GM12865 (cell line): ENCODE results near the gene ZSCAN26.

Experiments
- DNase-seq: peaks from one replicate; pipeline ENCODE4 v3.0.0; 2010; ENCODE audit warnings: low read depth
- H3K4me3 ChIP-seq: 2 replicates; pipeline ENCODE4 v1.5.1; 2011; ENCODE audit warnings: mild to moderate bottlenecking, low read depth, low read length, control low read depth
- TF ChIP-seq, protein P1 (sequence below): IDR thresholded peaks from 2 replicates; pipeline ENCODE4 v1.5.1; 2011; ENCODE audit warnings: low read length, control low read depth, low read depth, inconsistent platforms; ENCODE audit not compliant: insufficient read depth; ENCODE audit errors: missing control alignments

The ZSCAN26 gene

DNA sequence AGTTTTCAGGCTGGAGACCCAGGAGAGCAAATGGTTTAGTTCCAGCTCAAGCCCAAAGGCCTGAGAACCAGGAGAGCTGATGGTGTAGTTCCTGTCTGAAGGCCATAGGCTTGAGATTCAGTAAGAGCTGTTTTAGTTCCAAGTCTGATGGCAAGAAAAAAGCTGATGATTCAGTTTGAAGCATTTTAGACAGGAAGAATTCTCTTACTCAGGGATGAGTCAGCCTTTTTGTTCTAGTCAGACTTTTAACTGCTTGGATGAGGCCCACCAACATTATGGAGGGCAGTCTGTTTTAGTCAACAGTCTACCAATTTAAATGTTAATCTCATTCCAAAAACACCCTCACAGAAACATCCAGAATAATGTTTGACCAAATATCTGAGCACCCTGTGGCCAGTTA lies 2.5 kb downstream of the ZSCAN26 start:
- no peak for DNase-seq
- H3K4me3 ChIP-seq, result no peak overlapping the region
- TF ChIP-seq, protein P1, sequence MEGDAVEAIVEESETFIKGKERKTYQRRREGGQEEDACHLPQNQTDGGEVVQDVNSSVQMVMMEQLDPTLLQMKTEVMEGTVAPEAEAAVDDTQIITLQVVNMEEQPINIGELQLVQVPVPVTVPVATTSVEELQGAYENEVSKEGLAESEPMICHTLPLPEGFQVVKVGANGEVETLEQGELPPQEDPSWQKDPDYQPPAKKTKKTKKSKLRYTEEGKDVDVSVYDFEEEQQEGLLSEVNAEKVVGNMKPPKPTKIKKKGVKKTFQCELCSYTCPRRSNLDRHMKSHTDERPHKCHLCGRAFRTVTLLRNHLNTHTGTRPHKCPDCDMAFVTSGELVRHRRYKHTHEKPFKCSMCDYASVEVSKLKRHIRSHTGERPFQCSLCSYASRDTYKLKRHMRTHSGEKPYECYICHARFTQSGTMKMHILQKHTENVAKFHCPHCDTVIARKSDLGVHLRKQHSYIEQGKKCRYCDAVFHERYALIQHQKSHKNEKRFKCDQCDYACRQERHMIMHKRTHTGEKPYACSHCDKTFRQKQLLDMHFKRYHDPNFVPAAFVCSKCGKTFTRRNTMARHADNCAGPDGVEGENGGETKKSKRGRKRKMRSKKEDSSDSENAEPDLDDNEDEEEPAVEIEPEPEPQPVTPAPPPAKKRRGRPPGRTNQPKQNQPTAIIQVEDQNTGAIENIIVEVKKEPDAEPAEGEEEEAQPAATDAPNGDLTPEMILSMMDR, result no peak

DNA sequence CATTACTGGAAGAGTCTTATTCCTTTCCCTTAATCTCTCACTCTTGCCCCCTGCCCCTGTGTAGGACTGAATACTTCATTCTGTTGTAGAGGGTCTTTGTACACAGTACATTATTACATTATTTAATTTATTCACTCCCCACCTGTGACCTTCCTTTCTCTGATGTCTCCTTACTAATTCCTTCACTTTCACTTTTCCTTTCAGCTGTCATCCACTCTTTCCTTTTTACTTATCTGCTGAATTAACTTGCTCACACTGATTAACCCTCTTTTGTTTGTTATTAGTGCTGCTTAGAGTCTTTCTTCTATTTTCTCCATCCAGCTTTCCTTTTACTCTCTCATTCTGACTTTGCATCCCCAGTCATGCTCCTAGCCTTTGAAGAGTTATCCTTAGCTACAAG lies 7.9 kb downstream of the ZSCAN26 start:
- no peak for DNase-seq
- no peak overlapping the region for H3K4me3 ChIP-seq
- TF ChIP-seq, protein P1, result no peak

GRCh38 chr6:28277746-28278145 lies 10.8 kb downstream of the ZSCAN26 start:
- no peak overlapping the region for H3K4me3 ChIP-seq
- no peak for DNase-seq
- TF ChIP-seq, protein P1, result no peak

DNA sequence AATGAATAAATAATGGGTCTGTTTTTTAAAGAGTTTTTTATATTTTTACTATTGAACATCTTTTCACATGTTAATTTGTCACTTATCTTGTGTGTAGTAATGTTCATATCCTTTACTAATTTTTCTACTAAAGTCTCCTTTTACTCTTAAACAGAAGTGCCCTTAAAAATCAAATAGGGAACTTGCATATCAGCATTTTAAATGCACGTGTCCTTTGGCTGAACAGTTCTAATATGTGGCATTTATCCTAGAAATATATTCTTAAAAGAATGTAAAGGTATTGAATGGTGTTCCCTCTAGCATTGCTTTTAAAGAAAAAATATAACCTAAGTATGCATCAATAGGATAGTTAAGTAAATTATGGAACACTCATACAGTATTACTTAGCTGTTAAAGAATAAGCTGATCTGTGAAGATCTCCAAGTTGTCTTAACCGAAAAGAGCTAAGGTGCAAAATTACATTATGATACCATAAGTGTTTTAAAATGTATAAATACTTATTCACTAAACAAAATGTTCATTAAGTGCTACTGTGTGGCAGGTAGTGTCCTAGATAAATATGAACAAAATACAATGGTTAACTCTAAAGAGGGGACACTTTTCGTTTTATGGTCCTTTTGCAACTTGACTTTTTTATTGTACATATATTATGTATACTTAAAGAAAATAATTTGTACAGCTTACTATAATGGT lies 13.8 kb downstream of the ZSCAN26 start:
- TF ChIP-seq, protein P1, result no peak
- DNase-seq, result no peak
- peak overlapping the region; percentile 63 for H3K4me3 ChIP-seq

GRCh38 chr6:28281288-28282064 lies 14.5 kb downstream of the ZSCAN26 start, which contains the start of gene PGBD1:
TSS of gene PGBD1 (plus strand) at chr6:28281572. CDS start at chr6:28283814, 2,242 bp downstream.
- TF ChIP-seq, protein P1, result no peak
- H3K4me3 ChIP-seq, result peak within 1 kb of the TSS; percentile 63
- DNase-seq, result peak; percentile 84

DNA sequence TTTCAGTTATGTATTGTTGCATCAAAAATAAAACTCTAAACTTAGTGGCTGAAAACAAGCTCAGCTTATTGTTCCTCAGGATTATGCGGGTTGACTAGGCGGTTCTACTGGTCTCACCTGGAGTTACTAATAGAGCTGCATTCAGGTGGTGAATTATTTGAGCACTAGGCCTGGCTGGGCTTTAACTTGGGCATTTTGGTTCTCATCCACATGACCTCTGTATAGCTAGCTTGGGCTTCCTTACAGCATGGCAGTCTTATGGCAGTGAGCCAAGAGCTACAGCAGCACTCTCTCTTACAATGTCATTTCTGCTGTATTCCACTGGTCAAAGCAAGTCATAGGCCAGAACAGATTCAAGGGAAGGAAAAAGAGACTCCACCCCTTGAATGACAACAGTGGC lies 16.0 kb downstream of the ZSCAN26 start:
- H3K4me3 ChIP-seq, result no peak overlapping the region

More for the DNA sequence above, 16.0 kb downstream of the ZSCAN26 start:
- no peak for DNase-seq
- TF ChIP-seq, protein P1, result no peak
